GM21447 (cell line): ENCODE data around the gene HTR1B.
A peak's percentile ranks its signal among the peaks of the same experiment; 100 is the strongest.

Experiments
- ATAC-seq: cut with Tn5 transposase; IDR thresholded peaks from one replicate; pipeline ENCODE4 v1.9.1; 2021; ENCODE audit not compliant: unreplicated experiment

The HTR1B gene, protein sequence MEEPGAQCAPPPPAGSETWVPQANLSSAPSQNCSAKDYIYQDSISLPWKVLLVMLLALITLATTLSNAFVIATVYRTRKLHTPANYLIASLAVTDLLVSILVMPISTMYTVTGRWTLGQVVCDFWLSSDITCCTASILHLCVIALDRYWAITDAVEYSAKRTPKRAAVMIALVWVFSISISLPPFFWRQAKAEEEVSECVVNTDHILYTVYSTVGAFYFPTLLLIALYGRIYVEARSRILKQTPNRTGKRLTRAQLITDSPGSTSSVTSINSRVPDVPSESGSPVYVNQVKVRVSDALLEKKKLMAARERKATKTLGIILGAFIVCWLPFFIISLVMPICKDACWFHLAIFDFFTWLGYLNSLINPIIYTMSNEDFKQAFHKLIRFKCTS

DNA sequence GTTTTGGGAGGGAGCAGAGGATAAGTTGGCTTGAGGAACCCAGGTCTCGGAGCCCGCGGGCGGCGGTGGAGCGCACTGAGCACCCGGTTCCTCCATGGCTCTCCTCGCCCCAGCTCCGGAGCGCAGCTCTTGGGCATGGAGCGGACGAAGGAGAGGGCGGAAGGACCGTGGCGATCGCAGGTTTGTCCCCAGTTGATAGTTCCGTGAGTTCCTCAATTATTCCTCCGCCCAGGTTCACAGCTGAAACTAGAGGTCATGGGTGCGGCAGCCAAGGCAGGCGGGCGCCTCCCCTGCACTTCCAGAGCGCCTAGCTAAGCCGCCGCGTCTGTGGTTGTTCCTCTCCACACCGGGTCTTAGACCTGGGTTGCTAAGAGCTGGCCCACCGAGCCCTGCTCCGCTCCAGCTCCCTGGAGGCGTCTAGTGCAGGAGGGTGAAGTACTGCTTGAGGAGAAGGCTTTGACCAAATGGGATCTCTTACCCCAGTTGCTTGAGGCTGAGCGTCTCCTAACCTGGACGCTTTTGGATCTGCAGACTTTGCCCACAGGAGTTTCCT, at the start of gene HTR1B:
Gene HTR1B, minus strand, starts transcription at position 184 of the 553 bp plus-strand sequence. Its CDS starts 88 bp downstream, at position 96.
- ATAC-seq = no peak

DNA sequence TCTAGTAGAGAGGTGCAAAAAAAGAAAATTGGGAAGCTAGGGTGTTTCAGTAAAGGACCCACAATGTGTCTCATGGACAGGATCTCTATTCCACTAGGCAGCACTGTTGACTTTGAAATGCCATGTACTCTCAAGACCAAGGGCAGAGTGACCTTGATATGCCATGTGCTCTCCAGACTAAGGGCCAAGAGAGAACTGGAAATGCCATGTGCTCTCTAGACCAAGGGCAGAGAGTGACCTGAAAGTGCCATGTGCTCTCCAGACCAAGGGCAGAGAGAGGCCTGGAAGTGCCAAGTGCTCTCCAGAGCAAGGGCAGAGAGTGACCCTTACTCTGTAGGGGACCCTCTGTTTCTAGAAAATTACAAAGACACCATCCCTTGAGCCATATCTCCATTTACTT, 49.3 kb upstream of the HTR1B start:
- ATAC-seq = no peak

DNA sequence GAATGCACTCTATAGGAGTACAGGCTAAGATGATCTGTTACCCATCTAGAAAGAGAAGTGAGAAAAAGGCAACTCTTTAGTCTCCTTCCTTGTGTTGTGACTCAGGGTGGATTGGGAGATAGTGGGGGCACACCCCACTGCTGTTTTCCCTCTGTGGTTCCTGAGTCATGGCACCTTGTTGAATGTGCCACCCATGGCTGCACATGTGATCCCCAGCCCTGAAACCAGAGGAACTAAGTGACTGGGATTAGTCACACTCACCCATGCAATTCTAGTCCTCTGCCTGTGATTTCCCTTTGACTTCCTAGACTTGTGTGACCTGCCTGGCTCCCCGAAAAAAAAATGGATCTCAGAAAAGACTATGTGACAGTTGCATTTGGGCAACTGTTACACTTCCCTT, 48.6 kb upstream of the HTR1B start:
- ATAC-seq = no peak

DNA sequence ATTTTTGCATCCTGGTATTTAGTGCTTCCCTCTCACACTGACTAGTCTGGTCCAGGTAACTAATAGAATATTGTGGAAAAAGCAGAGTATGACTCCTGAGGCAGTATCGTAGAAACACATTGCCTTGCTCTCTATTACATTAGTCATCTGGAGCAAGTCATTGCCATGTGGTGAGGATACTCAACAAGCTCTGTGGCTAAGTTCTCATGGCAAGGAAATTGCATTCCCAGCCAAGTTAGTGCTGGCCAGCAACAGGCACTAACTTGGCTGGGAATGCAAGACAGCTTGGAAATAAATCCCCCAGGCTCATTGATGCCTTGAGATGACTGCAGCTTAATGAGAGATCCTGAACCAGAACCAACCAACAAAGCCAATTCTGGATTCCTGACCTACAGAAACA, 39.7 kb upstream of the HTR1B start:
- no peak for ATAC-seq

DNA sequence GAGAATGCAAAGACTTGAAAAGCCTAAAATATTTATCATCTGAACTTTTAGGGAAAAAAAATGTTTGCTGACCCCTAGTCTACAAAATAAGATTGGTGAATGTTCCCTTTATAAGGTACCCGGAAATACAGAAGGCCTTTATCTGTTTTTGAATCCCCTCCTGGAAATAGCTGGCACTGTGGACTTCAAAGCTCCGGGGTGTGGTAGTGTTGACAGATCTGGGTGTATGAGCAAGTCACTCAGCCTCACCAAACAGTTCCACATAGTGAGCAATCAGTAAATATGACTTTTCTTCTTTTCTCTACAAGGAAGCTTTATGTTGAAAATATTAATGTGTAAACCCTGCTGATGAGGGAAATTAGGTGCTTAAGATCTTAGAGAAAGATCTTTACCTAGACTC, 29.2 kb upstream of the HTR1B start:
- no peak for ATAC-seq

DNA sequence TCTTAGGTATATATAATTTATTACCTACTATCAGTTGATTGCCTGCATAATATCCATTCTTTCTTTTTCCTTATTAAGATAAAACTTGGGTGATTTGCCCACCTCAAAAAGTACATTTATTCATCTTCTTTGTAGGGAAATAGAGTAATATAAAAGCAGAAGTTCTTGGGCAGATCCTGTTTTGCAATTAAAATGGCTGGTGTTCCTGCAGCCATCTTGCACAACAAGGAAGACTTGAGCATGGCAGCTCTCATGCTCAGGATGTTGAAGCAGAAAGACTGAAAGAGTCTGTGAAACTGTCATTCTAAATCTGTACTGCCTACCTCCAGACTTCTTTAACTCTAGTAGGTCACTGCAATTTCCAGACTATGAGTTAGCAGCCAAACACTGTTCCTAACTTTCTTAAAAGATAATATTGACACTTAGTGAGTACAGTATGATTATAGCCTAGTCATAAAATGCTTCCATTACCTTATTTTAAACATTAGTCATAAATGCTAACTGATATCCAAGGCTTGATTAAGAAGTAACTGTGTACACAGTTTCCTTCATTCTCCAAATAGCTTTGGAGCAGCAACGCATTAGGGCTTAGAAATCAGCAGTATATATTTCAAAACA, 24.6 kb upstream of the HTR1B start:
- ATAC-seq = no peak

DNA sequence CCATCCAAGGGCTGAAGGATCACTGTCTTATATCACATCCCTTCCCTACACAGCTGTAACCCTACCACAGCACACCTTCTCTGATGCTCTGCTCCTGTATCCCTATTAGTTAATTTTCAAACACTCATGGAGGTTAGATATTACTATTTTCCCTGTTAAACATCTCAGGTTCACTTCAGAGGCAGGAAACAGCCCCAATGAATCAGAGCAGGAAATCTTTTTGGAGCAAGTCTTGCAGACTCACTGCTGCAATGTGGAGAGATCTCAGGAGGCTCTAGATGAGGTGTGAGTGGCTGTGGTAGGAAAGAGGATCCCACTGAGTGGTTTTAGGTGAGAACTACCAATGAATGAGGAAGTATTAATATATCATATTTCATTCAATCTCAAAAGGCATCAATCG, 19.7 kb upstream of the HTR1B start:
- ATAC-seq = no peak

DNA sequence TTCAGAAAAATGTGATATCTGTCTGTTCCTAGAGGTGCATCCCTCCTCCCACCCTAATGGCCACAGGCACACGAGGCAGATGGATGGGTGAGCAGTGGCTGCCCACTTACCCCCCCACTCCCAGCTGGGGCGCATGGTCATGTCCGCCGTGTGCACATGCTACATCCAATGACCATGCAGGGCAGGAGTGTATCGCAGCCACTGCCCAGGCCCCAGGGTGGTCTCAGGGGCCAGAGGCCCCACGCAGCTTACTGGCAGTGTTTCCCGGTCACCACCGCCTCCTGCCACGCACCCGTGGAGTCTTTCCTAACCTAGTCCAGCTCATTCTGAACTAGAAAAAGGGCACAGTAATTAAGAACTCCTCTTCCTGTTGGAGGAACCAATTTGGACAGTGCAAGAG, 11.7 kb upstream of the HTR1B start:
- ATAC-seq = no peak

DNA sequence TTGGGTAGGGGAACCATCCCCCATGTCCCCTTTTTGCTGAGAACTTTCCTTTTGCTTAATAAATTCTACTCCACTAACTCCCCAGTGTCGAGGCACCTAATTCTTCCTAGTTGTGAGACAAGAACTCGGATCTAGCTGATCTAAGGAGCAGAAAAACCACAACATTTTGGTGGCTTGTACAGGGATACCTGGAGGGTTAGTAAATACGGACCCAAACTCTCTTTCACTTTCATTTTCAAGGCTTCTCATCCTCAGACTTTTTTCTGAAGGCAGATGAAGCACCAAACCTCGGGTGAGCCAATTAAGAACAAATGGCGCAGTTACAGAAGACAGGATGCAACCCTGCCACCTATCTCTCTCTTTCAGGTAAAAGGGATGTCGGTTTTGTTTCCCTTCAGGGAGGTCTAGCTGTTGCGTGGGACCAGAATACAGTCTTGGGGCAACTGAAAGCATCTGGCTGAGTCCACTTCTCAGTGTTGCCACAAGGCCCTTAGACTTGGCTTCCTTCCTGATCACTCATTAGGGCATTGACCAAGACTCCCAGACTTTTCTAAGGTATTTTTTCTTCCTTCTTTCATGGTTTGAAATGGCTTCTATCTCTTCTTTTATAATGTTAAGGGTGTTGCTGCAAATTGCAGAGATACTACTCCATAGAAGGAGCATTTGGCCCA, 11.1 kb upstream of the HTR1B start:
- no peak for ATAC-seq

DNA sequence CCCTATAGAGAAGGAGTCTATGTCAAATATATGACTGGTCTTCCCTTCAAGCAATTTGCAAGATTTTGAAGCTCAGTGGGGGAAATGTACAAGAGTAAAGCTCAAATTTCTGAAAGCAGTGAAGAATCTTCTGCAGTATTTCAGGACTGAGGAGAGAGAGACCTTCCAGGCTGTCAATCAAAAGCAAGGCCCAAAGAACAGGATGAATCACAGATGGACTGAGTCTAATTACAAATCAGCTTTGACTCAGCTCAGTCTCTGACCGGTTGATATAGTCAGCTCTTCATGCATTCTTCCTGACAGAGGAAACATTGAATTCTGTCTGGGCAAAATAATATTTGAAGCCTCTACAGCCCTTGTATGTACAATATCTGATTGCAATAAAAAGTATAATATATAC, 7.7 kb upstream of the HTR1B start:
- no peak for ATAC-seq

DNA sequence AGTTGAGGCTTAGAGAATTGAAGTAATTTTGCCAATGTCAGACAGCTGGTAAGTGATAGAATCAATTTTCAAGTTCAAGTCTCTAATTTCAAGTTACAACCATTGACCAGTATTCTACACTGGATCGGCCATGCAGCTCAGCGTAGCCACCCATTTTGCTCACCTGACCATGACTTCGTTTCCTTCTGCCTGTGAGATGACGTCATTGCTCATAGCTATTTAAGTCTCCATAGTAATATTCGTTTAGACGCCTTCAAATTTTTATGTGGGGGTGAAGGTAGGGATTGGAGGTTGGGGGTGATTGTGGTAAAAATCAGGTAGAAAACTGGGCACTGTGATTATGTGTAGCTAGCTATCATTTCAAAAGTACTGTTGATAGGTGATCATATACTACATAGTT, 5.6 kb upstream of the HTR1B start:
- no peak for ATAC-seq

DNA sequence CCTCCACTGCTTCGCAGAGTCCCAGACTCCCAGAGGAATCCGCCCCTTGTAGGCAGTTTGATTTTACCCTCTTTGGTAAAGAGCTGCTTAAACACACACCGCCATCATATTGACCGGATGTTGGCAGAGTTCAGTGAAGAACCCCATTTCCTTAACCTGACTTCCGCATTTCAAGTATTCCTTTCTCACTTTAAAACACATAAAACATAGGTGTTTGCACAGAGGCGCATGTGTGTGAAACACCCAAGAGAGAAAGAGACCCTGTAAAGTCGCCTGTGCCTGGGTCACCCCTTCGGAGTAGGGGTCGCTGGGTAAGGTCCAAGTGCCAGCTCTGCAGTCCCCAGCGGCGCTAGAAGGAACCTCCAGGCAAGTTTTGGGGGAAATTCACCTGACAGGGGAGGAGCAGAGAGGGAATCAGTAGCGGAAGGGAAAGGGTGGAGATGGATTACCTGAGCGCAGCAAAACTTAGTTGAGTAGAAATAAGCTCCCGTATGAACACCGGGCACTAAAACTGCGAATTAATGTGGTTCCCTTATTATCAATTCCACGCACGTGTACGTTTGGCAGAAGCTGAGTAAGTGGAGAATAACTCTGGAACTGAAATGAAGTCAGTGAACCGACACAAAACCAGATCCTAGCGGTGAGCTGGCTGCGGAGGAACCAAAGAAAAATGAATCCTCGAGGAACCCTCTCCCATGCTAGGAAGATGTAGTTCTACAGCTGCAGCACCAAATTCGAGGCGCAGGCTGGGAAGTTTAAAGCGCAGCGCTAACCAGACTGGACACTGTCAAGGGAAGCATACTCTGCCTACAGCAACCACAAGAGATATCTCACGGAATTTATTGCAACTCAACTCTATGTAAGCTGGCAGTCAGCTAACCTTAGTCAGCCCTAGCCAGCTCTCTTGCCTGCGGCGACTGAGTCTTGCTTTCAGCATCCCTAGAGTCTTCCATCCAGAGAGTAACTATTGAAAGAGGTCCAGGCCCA, 3.5 kb upstream of the HTR1B start:
- peak; percentile 82 for ATAC-seq

DNA sequence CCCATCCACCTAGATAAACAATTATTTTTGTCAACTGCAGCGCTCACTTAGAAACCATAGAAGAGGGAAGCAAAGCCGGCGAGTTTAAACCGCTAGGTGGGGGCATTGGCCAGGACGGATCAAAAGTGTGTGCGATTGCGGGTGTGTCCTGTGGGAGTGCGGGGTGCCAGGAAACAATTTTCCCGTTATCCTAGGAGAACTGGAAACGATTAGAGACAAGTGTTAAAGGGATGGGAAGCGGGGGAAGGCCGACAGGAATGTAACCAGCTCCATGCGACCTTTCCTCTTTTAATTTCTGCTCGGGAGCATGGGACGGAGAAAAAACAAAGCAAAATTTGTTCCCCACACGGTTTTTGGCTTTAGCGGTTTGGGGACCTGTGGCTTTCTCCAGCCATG, 2.8 kb upstream of the HTR1B start:
- ATAC-seq = peak; percentile 89

DNA sequence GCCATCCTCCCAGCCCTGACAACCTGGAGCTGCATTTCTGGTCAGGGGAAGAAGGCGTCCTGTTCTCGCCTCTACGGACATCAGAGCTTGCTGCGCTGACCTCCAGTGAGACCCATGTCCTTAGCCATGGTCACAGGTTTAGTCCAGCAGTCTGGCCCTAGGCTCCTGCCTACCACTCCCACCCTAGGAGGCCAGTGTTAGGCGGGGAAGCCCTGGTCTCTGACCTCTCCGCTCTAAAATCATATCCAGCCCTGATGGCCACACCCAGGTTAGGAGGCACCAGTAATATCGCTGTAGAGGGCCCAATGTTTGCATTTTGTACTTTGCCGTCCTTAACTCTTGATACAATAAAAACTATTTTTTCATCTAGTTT, 1.2 kb upstream of the HTR1B start:
- ATAC-seq = no peak

DNA sequence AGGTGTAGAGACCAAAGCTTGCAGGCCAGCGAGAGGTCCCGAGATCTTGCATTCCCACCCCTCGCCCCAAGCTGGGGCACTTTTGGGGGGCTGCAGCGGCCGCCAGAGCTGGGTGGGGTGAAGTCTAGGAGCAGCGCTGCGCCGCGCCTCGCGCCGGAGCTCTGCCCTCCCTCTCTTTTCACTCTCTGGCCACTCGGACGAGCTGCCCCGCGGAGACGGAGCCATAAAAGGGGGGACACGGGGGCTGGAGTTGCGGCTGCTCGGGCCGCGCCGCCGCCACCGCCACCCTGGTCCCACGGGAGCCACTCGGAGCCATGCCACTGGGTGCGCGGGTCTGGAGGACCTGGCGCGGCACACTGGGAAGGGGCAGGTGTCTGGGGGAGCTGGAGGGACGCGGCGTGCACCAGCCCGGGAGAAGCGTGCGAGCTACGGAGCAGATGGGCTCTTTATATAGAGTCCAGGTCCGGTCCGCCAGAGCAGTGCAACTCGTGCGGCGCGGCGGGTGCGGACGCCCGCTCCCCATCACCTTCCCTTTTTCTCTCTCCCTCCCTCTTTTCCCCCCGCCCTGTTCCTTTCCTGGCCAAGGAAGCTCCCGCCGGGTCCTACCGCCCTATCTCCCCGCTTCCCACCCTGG, 687 bp upstream of the HTR1B start:
- no peak for ATAC-seq

DNA sequence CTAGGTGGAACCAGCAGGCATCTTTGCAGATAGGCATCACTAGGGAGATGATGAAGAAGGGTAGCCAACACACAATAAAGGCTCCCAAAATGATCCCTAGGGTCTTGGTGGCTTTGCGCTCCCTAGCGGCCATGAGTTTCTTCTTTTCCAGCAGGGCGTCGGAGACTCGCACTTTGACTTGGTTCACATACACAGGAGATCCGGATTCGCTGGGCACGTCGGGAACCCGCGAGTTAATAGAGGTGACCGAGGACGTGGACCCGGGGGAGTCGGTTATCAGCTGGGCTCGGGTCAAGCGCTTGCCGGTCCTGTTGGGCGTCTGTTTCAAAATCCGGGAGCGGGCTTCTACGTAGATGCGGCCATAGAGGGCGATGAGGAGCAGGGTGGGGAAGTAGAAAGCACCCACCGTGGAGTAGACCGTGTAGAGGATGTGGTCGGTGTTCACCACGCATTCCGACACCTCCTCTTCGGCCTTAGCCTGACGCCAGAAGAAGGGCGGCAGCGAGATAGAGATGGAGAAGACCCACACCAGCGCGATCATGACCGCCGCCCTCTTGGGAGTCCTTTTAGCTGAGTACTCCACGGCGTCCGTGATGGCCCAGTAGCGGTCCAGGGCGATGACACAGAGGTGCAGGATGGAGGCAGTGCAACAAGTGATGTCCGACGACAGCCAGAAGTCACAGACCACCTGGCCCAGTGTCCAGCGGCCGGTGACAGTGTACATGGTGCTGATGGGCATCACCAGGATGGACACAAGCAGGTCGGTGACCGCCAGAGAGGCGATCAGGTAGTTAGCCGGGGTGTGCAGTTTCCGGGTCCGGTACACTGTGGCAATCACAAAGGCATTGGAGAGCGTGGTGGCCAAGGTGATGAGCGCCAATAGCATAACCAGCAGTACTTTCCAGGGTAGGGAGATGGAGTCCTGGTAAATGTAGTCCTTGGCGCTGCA, 658 bp downstream of the HTR1B start:
- ATAC-seq = no peak

DNA sequence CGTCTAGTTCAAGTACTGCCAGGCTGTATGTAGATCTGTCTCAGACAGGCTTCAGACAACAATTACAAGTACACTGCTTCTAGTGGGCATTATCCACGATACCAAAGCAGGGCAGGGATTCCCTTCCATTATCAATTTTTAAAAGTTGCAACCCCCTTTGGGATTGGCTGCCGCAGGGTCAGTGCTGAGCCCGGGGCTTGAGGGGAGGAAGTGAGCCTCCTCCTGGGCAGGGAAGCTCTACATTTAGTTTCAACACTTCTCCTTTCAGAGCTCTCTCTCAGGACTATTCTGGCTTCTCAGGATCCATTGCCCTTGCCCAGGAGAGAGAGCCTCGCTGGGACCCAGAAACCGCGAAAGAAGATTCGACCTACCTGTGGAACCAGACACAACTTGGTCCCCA, 1.5 kb downstream of the HTR1B start:
- no peak for ATAC-seq

DNA sequence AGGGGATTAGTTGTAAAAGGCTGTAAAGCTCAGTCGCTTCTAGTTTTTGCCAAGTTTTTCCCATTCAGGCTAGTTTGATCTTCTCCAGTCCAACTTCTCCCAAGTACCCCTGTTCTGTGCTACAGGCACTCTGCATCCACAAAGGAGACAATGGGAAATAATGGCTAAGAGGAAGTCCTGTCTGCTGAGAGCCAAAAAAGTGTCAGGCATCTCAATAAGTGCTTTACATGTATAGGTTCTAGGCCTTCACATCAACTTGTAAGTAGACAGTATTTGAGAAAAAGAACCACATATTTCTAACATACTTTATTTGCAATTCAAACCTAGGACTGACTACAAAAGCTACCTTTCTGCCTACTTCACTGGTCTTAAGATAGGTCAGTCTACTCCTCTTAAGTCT, 4.9 kb downstream of the HTR1B start:
- no peak for ATAC-seq

DNA sequence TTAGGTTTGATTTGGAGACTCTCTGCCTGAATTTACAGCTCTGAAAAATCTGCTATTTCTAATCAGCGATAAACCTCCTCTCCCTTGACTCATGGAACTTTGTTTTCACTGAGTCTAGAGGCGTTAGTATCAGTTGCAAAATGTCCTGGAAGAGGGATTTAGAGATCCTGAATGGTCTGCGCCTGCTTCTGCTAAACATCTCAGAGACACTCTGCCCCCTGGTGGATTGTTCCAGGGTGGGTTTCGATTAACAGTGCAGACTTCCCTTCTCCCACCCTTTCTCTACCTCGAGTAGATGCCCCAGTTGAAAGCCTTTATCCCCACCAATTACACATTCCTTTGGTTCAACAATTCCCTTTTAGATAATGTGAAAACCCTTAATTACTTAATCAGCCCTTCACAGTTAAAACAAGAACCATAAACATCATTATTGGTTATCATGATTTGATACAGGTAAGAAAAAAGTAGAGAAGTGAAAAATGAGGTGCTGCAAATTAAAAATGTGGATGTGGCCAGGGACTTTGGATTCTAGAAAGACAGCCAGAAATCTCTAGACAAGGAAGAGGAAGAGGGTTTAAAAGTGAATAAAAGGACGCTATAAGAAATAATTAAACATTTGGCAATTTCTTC, 5.5 kb downstream of the HTR1B start:
- ATAC-seq = peak; percentile 84
